Transverse colon (tissue), 4 donors: Measurements from ENCODE around the gene GRB2. TPM values are rescaled to one million over a fixed set of nuclear protein-coding genes. Genes with fewer than 3 reads are reported as not detected.
A peak's percentile ranks its signal among the peaks of the same experiment; 100 is the strongest.

ENCODE experiments used
- DNase-seq: peaks from one replicate; pipeline ENCODE4 v3.0.0-alpha.2; 2019
- H3K27ac ChIP-seq, 4 donors: fragments of 200-600 bp; sonication (generic); 2 replicates each; pipeline ENCODE4 v1.5.1; 2016 to 2018; ENCODE audit warnings: inconsistent platforms in 4 of 4
- H3K27me3 ChIP-seq: fragments of 200-600 bp; sonication (generic); 2 replicates; pipeline ENCODE4 v1.5.1; 2017; ENCODE audit warnings: inconsistent platforms
- H3K36me3 ChIP-seq, 4 donors: fragments of 200-600 bp; sonication (generic); 2 replicates each; pipeline ENCODE4 v1.5.1; 2017 to 2019; ENCODE audit warnings: inconsistent platforms in 4 of 4
- H3K4me1 ChIP-seq, 4 donors: fragments of 200-600 bp; sonication (generic); 2 replicates each; pipeline ENCODE4 v1.5.1; 2017 to 2020; ENCODE audit warnings: inconsistent platforms in 4 of 4
- H3K4me3 ChIP-seq, 4 donors: fragments of 200-600 bp; sonication (generic); 1 replicate in 1 of 4; 2 replicates in 3 of 4; pipeline versions ENCODE4 v1.5.1 to v1.6.1; 2017 to 2019; ENCODE audit warnings: inconsistent platforms in 4 of 4
- H3K9me3 ChIP-seq, 2 donors: fragments of 200-600 bp; sonication (generic); 2 replicates each; pipeline ENCODE4 v1.5.1; 2017 to 2019; ENCODE audit warnings: inconsistent platforms in 2 of 2
- CTCF ChIP-seq, 5 experiments: fragments of 200-600 bp in 3 of 5; fragments of 450-650 bp in 2 of 5; sonication (generic) in 3 of 5; IDR thresholded peaks; 1 replicate in 2 of 5; 2 replicates in 3 of 5; pipeline ENCODE4 v1.5.1; 2016 to 2017; ENCODE audit warnings: antibody characterized with exemption in 5 of 5, inconsistent platforms in 3 of 5, mild to moderate bottlenecking in 2 of 5, moderate library complexity in 1 of 5
- EP300 ChIP-seq: sonication (generic); formaldehyde crosslinking; IDR thresholded peaks from one replicate; pipeline ENCODE4 v1.6.1; 2017; ENCODE audit warnings: antibody characterized with exemption, low read depth
- POLR2A ChIP-seq: fragments of 450-650 bp; IDR thresholded peaks from one replicate; pipeline ENCODE4 v1.6.1; 2016; ENCODE audit warnings: antibody characterized with exemption, mild to moderate bottlenecking, moderate library complexity
- POLR2AphosphoS5 ChIP-seq, 3 donors: sonication (generic); formaldehyde crosslinking; IDR thresholded peaks; one replicate each; pipeline ENCODE4 v1.6.1; 2016; ENCODE audit warnings: antibody characterized with exemption in 3 of 3
- WGBS, 2 donors: methylation state at CpG; one replicate each; pipeline ENCODE4 v1.1.5; 2018; ENCODE audit warnings: low coverage in 1 of 2; 5-methylcytosine and 5-hydroxymethylcytosine counted together
- in situ Hi-C, 4 donors: fragments of 200-750 bp; cut with MboI; loops; one replicate each; pipeline versions ENCODE4 v1.15.0 to v1.15.1; 2017; ENCODE audit warnings: low sequenced_read_pairs in 3 of 4, low pct_ligation_motif_present in 1 of 4, low pct_unique_long_range_greater_than_20kb in 1 of 4
- intact Hi-C: fragments of 100-400 bp; cut with DNase I; formaldehyde crosslinking; loops from one replicate; pipeline ENCODE4 v1.15.1; 2023; ENCODE audit warnings: low total_unique reads
- total RNA-seq, 4 donors: library from RNA; depleted of rRNA; stranded (reverse); fragments of >200 nt; gene quantifications; one replicate each; pipeline ENCODE4 v1.1.0, GENCODE V29; 2016

The GRB2 gene
- total RNA-seq, 4 donors from 2014 or later, result 105 to 183 (median 136) TPM

- Histone ChIP-seq H3K9me3 (no peaks in the 10 kb centered on the region), H3K27ac (no peak overlapping the region), H3K4me3 (no peak overlapping the region), H3K36me3 (no peaks in the 10 kb centered on the region), H3K4me1 (peaks cover 0 to 9% (median 2%) of the 10 kb centered on the region in 4 donors), H3K27me3 (peaks cover 3% of the 10 kb centered on the region)
- TF ChIP-seq EP300 (no peak), POLR2A (no peak), POLR2AphosphoS5 (IDR thresholded peaks at IDR 0.05) (no peak), CTCF (IDR thresholded peaks at IDR 0.05) (no peak)
- no peak for DNase-seq
- in situ Hi-C loops, result loop anchor here in 2 of 4 donors (25.0 kb wide), 1 partner anchor 104 kb away; no protein-coding TSS in a partner anchor
- WGBS, 2 donors, result 89% methylated on average over 9 of the region's 9 CpGs; no CpG with 5 or more reads in 1 of the 2 donors
- intact Hi-C loops, result no loop called here
Observed at GRCh38 chr17:75416006-75416405, 10.5 kb upstream of the GRB2 start.

GRCh38 chr17:75414488-75414887, 9.0 kb upstream of the GRB2 start:
- Histone ChIP-seq H3K4me1 (peaks cover 0 to 9% (median 2%) of the 10 kb centered on the region in 4 donors), H3K27me3 (peaks cover 3% of the 10 kb centered on the region), H3K4me3 (no peak overlapping the region), H3K36me3 (no peaks in the 10 kb centered on the region), H3K27ac (no peak overlapping the region), H3K9me3 (no peaks in the 10 kb centered on the region)
- in situ Hi-C loops, result loop anchor here (5.0 to 25.0 kb wide), 2 partner anchors 92 to 102 kb away; no protein-coding TSS in a partner anchor
- intact Hi-C loops, result no loop called here
- DNase-seq, result no peak
- TF ChIP-seq EP300 (no peak), POLR2AphosphoS5 (IDR thresholded peaks at IDR 0.05) (no peak), CTCF (IDR thresholded peaks at IDR 0.05) (no peak), POLR2A (no peak)
- 96 to 100% methylated on average over 1 of the region's 1 CpG for WGBS, 2 donors

DNA sequence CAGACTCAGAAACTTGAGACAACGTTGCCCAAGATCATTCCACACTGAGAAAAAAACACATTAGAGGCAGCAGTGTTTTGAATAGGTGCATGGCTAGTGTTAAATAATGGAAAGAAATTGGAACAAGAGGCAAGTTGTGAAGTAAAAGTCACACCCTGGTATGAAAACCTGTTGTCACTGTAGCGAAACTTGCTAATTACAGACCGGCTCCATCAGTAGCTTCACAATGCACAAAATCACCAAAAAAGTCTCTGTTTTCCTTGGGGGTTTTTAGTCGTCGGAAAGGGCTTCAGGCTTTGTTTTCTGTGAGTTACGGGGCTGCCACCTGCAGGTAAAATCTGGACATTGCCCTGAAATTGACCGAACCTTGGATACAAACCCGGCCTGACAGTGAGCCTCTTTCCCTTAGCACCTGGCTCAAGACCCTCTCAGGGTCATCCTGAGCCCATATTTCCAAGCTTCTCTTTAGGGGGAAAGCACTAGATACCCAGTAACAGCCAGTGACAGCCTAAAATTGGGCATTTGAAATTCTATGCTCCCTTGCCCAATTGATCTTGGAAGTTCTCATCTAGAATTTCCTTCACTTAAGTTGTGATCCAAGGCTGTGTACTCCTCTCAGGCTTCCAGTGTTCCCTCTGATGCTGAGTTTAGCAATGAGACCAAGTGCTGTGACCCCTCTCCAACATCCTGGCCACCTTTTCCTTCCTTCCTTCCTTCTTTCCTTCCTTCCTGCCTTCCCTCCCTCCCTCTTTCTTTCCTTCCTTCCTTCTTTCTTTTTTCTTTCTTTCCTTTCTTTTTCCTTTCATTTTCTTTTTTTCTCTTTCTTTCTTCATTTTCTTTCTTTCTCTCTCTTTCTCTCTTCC, 7.2 kb upstream of the GRB2 start:
- Histone ChIP-seq H3K4me3 (peak overlapping the region in 1 of 4 donors; percentile 17), H3K4me1 (peaks cover 0 to 9% (median 2%) of the 10 kb centered on the region in 4 donors), H3K9me3 (no peaks in the 10 kb centered on the region), H3K27me3 (peaks cover 3% of the 10 kb centered on the region), H3K36me3 (no peaks in the 10 kb centered on the region), H3K27ac (no peak overlapping the region)
- peak; percentile 72 for DNase-seq
- intact Hi-C loops (no loop called here), in situ Hi-C loops (loop anchor here (5.0 to 25.0 kb wide), 2 partner anchors 90 to 100 kb away; no protein-coding TSS in a partner anchor)
- no peak for TF ChIP-seq EP300
- TF ChIP-seq CTCF (IDR thresholded peaks at IDR 0.05), result peak; percentile 72 to 87 (median 75)
- 0 to 2% methylated on average over 6 to 8 of the region's 8 CpGs for WGBS, 2 donors

- TF ChIP-seq POLR2A, result no peak
- no peak for TF ChIP-seq CTCF (IDR thresholded peaks at IDR 0.05)
- TF ChIP-seq POLR2AphosphoS5 (IDR thresholded peaks at IDR 0.05), result no peak
- TF ChIP-seq EP300, result no peak
Observed at GRCh38 chr17:75411328-75412067, 6.0 kb upstream of the GRB2 start.

More at GRCh38 chr17:75411328-75412067, 6.0 kb upstream of the GRB2 start:
- Histone ChIP-seq H3K4me3 (no peak overlapping the region), H3K4me1 (peaks cover under 1 to 12% (median 5%) of the 10 kb centered on the region in 4 donors), H3K36me3 (no peaks in the 10 kb centered on the region), H3K27ac (no peak overlapping the region), H3K27me3 (peaks cover 3% of the 10 kb centered on the region), H3K9me3 (no peaks in the 10 kb centered on the region)
- WGBS, 2 donors, result 86 to 94% methylated on average over 3 to 5 of the region's 5 CpGs
- no peak for DNase-seq
- intact Hi-C loops (no loop called here), in situ Hi-C loops (loop anchor here (5.0 to 25.0 kb wide), 2 partner anchors 89 to 99 kb away; no protein-coding TSS in a partner anchor)
